Heart left ventricle (tissue), 16 donors: Measurements from ENCODE around the gene BRD1. TPM values are rescaled to one million over a fixed set of nuclear protein-coding genes. Genes with fewer than 3 reads are reported as not detected.
"Not testable (repeated sequence)": the region's sequence is repeated elsewhere in the genome, so short reads cannot be mapped to it uniquely, and the experiment has no call there.

Source experiments
- ATAC-seq, 4 donors: fragments of 200-7000 bp; cut with Tn5 transposase; one replicate each; pipeline ENCODE4 v1.9.1; 2020 to 2022; ENCODE audit warnings: moderate library complexity in 4 of 4, mild to moderate bottlenecking in 3 of 4, moderate number of reproducible peaks in 1 of 4
- DNase-seq, 5 donors: peaks; one replicate each; pipeline ENCODE4 v3.0.0-alpha.2; 2020
- H3K27ac ChIP-seq, 12 donors: fragments of 200-600 bp; sonication (generic) in 4 of 12; one replicate each; pipeline versions ENCODE4 v1.5.0 to v1.8.0; 2016 to 2022; ENCODE audit warnings: mild to moderate bottlenecking in 2 of 12
- H3K27me3 ChIP-seq, 9 donors: fragments of 200-600 bp; sonication (generic) in 2 of 9; one replicate each; pipeline versions ENCODE4 v1.5.1 to v1.8.0; 2016 to 2022; ENCODE audit warnings: mild to moderate bottlenecking in 3 of 9
- H3K36me3 ChIP-seq, 9 donors: fragments of 200-600 bp; sonication (generic) in 2 of 9; one replicate each; pipeline versions ENCODE4 v1.5.0 to v1.8.0; 2018 to 2022; ENCODE audit warnings: mild to moderate bottlenecking in 2 of 9
- H3K4me1 ChIP-seq, 12 donors: fragments of 200-600 bp; sonication (generic) in 4 of 12; one replicate each; pipeline versions ENCODE4 v1.5.0 to v1.8.0; 2016 to 2022; ENCODE audit warnings: mild to moderate bottlenecking in 3 of 12
- H3K4me3 ChIP-seq, 12 donors: fragments of 200-600 bp; sonication (generic) in 4 of 12; one replicate each; pipeline versions ENCODE4 v1.5.0 to v1.8.0; 2017 to 2022; ENCODE audit warnings: mild to moderate bottlenecking in 9 of 12, moderate library complexity in 4 of 12
- H3K9me3 ChIP-seq, 12 donors: fragments of 200-600 bp; sonication (generic) in 4 of 12; one replicate each; pipeline versions ENCODE4 v1.5.0 to v1.8.0; 2016 to 2022; ENCODE audit warnings: mild to moderate bottlenecking in 1 of 12
- CTCF ChIP-seq, 12 donors: fragments of 200-600 bp; sonication (generic) in 4 of 12; IDR thresholded peaks; one replicate each; pipeline versions ENCODE4 v1.5.0 to v1.8.0; 2018 to 2022; ENCODE audit warnings: antibody characterized with exemption in 12 of 12, mild to moderate bottlenecking in 5 of 12
- POLR2A ChIP-seq, 2 donors: fragments of 450-650 bp; IDR thresholded peaks; one replicate each; pipeline ENCODE4 v1.6.1; 2017; ENCODE audit warnings: antibody characterized with exemption in 2 of 2, mild to moderate bottlenecking in 2 of 2, moderate library complexity in 2 of 2
- WGBS, 4 donors: extraction: QIAGEN DNeasy Blood & Tissue Kit in 2 of 4; methylation state at CpG; one replicate each; pipeline versions ENCODE4 v1.1.5 to v1.1.7; 2013 to 2018; 5-methylcytosine and 5-hydroxymethylcytosine counted together
- intact Hi-C, 10 donors: fragments of 100-400 bp; cut with DNase I; formaldehyde crosslinking; loops; one replicate each; pipeline versions ENCODE4 v1.11.1 to v1.14.2; 2022
- polyA plus RNA-seq, 2 donors: library from polyadenylated mRNA; stranded (reverse); fragments of 200-250 nt; gene quantifications; one replicate each; pipeline ENCODE4 v1.2.3, GENCODE V29; 2013
- total RNA-seq, 9 donors: library from RNA; depleted of rRNA in 2 of 9; stranded (reverse); fragments of >200 nt in 2 of 9; fragmentation: NEBNext Ultra II Directional in 3 of 9; extraction: Animal tissue kit (Norgen Biotek cat#: 25700) in 3 of 9; gene quantifications; one replicate each; pipeline versions ENCODE4 v1.1.0 to v1.2.4, GENCODE V29; 2016 to 2023
- donor health status: ischemic (EF 13 %, LVEDD 7.1; RV severe dilation, severe dysfunction).
- donor health status: healthy with polysubstance abuse.
- donor health status: DM: no; HTN: yes; CAD: no.
- donor health status: DM: no; HTN: no; CAD: no.
- donor health status: ischemic (EF 25% LVEDD 6.9; RV normal size, moderate dysfunction).
- donor health status: ischemic (EF 25% LVEDD 5.7; RV mildly dilated, moderate dysfunction).
- donor health status: healthy.
- donor health status: DM: yes; HTN: yes; CAD: no.
- donor health status: ischemic (EF 35%, LVEDD 5.7; RV mildly dilated, moderate dysfunction).
- donor health status: nonischemic (EF 11% LVEDD 7.7; RV severe dilation, severe dysfunction).
- donor health status: DM: yes; HTN: yes; CAD: no.
- donor health status: PGD.
- donor health status: ischemic (EF 29% LVEDD 5.4; RV normal size, mild dysfunction).
- donor health status: nonischemic (EF 23%, LVEDD 6.1; RV moderate dilation, normal function).

BRD1 gene
- total and polyA plus RNA-seq, 11 donors, result 12.0 to 27.0 (median 17.2) TPM

DNA sequence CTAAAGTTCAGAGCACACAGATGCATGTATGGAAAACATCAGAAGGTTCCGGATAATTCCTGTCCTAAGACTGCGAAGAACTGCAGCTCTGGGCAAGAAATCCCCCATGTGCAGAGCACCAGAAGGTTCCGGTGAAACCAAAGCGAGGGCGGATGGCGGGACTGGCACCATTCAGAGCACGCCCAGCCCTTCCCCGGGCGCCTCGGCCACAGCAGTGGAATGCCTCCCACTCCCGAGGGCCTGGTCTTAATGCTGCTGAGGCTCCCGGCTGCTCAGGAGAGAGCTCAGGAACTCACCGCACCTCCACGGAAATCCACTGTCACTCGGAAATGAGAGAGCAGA, 43.1 kb downstream of the BRD1 start:
- 80 to 91% (median 87%) methylated on average over 10 to 15 of the region's 15 CpGs for whole genome bisulfite sequencing, 4 donors
- Histone ChIP-seq H3K4me3 (no peak overlapping the region), H3K27ac (no peak overlapping the region), H3K27me3 (no peaks in the 10 kb centered on the region), H3K36me3 (peaks cover 0 to 55% (median 44%) of the 10 kb centered on the region in 9 donors), H3K4me1 (peaks cover 14 to 56% (median 39%) of the 10 kb centered on the region in 12 donors), H3K9me3 (no peaks in the 10 kb centered on the region)
- intact Hi-C loops, result loop anchor here in 1 of 10 donors (10.0 kb wide), 1 partner anchor 130 kb away; the partner anchor contains the start of genes ALG12 and CRELD2
- no peak for ATAC-seq
- peak in 1 of 5 donors; percentile 18 for DNase-seq
- no peak for TF ChIP-seq POLR2A (IDR thresholded peaks at IDR 0.05)
- no peak for TF ChIP-seq CTCF (IDR thresholded peaks at IDR 0.05)

DNA sequence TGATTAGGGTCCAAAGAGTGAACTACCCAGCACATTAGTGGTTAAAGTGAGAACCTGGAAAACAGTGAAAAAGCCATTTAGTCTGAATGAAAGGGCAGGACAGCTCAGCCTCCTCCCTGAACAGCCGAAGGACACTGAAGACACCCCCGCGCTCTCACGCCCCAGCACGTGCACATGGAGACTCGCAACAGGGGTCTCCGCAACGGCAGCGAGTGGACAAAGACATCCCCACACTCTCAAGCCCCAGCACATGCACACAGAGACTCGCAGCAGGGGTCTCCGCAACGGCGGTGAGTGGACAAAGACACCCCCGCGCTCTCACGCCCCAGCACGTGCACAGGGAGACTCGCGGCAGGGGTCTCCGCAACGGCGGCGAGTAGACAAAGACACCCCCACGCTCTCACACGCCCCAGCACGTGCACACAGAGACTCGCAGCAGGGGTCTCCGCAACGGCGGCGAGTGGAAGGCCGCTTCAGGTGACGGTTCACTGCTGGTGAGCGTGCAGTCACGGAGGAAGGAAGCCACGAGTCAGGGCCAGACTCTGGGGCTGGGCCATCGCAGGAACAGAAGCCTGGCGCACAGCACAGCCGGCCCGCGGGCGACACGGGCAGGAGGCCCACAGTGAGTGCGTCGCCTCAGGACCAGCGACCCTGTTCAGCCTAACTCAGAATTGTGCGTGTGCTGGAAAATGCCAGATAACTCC, 43.6 kb downstream of the BRD1 start:
- Histone ChIP-seq H3K36me3 (peaks cover 0 to 58% (median 44%) of the 10 kb centered on the region in 9 donors), H3K27ac (no peak overlapping the region), H3K4me1 (peaks cover 9 to 56% (median 37%) of the 10 kb centered on the region in 12 donors), H3K27me3 (no peaks in the 10 kb centered on the region), H3K9me3 (no peaks in the 10 kb centered on the region), H3K4me3 (no peak overlapping the region)
- no peak for TF ChIP-seq CTCF (IDR thresholded peaks at IDR 0.05)
- TF ChIP-seq POLR2A (IDR thresholded peaks at IDR 0.05), result no peak
- WGBS, 4 donors, result 85 to 93% (median 90%) methylated on average over 27 to 47 of the region's 47 CpGs
- intact Hi-C loops, result loop anchor here in 1 of 10 donors (10.0 kb wide), 1 partner anchor 131 kb away; the partner anchor contains the start of genes ALG12 and CRELD2
- DNase-seq (peak in 1 of 5 donors; percentile 17), ATAC-seq (no peak)

DNA sequence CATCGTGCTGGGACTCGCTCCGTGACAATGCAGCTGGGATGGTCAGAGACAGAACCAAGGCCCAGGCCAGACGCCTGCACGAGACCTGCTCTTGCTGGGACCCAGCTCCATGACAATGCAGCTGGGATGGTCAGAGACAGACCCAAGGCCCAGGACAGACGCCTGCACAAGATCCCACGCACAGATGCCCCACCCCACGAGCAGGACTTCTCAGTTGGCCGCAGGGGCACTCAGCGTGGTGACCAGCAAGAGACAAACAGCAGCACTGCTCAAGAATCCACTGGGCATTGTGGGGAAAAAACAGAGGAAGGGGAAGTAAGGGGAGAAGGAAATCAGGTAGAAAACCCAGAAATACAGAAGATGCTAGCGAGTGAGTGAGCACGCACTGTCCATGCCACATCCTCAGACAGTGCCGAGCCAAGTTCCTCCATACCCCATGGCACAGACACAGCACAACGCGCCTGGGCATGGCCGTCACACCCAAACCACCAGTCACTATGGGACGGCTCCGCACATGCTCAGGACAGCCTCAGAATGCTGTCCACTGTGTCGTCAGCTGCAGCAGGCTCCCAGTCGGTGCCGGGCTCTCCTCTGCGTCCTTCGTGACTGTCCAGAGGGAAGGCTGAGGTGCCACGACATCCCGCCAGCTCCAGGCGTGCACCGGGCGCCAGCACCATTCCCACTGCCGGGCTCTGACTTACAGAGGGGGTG, 44.5 kb downstream of the BRD1 start:
- ATAC-seq, result no peak
- Histone ChIP-seq H3K27me3 (no peaks in the 10 kb centered on the region), H3K4me3 (no peak overlapping the region), H3K4me1 (peaks cover 2 to 49% (median 30%) of the 10 kb centered on the region in 12 donors), H3K27ac (no peak overlapping the region), H3K36me3 (peaks cover 0 to 61% (median 45%) of the 10 kb centered on the region in 9 donors), H3K9me3 (no peaks in the 10 kb centered on the region)
- intact Hi-C loops, result loop anchor here in 1 of 10 donors (10.0 kb wide), 1 partner anchor 132 kb away; the partner anchor contains the start of genes ALG12 and CRELD2
- DNase-seq, result no peak
- TF ChIP-seq POLR2A (IDR thresholded peaks at IDR 0.05) (no peak), CTCF (IDR thresholded peaks at IDR 0.05) (no peak)
- 93 to 95% (median 94%) methylated on average over 22 to 28 of the region's 29 CpGs for WGBS, 4 donors

DNA sequence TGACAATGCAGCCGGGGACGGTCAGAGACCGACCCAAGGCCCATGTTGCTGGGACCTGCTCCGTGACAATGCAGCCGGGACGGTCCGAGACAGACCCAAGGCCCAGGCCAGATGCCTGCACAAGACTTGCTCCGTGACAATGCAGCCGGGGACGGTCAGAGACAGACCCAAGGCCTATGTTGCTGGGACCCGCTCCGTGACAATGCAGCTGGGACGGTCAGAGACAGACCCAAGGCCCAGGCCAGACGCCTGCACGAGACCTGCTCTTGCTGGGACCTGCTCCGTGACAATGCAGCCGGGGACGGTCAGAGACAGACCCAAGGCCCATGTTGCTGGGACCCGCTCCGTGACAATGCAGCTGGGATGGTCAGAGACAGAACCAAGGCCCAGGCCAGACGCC, 45.8 kb downstream of the BRD1 start:
- not testable (repeated sequence) for ATAC-seq, H3K9me3 ChIP-seq, H3K4me3 ChIP-seq, H3K27me3 ChIP-seq, H3K27ac ChIP-seq
- intact Hi-C loops, result loop anchor here in 1 of 10 donors (10.0 kb wide), 1 partner anchor 133 kb away; the partner anchor contains the start of genes ALG12 and CRELD2
- H3K36me3 ChIP-seq, result peaks cover 0 to 65% (median 46%) of the 10 kb centered on the region in 9 donors
- H3K4me1 ChIP-seq, result peaks cover 2 to 44% (median 29%) of the 10 kb centered on the region in 12 donors
- 94 to 97% (median 96%) methylated on average over 14 to 21 of the region's 21 CpGs for WGBS, 4 donors
- DNase-seq, result peak in 1 of 5 donors; percentile 12
